WTC11 (cell line): ENCODE results near the gene AGAP1. TPM values are rescaled to one million over a fixed set of nuclear protein-coding genes. Genes with fewer than 3 reads are reported as not detected.

Experiments used
- ATAC-seq: fragments of 200-7000 bp; cut with Tn5 transposase; 2 replicates; pipeline ENCODE4 v1.10.0; 2021; ENCODE audit warnings: mild to moderate bottlenecking, moderate library complexity
- CTCF ChIA-PET: fragments of 300-600 bp; sonication (Branson Sonifier 250); formaldehyde crosslinking; loops from one replicate; lab custom pipeline; 2021; ENCODE audit warnings: antibody characterized with exemption; lab: Charles Lee
- POLR2A ChIA-PET: fragments of 350-600 bp; sonication (Branson Sonifier 250); formaldehyde crosslinking; loops from one replicate; lab custom pipeline; 2021; ENCODE audit warnings: antibody characterized with exemption; lab: Charles Lee
- DNase-seq: peaks from one replicate; pipeline ENCODE4 v3.0.0; 2021; ENCODE audit warnings: low spot score
- H3K27ac Mint-ChIP-seq: 2 replicates; pipeline ENCODE4 v1.8.0; 2021; ENCODE audit warnings: mixed read lengths
- H3K27me3 Mint-ChIP-seq: 2 replicates; pipeline ENCODE4 v1.8.0; 2021; ENCODE audit warnings: low read depth, mild to moderate bottlenecking, moderate library complexity, mixed read lengths
- H3K36me3 Mint-ChIP-seq: 2 replicates; pipeline ENCODE4 v1.8.0; 2021; ENCODE audit warnings: mixed read lengths
- H3K4me1 Mint-ChIP-seq: 2 replicates; pipeline ENCODE4 v1.8.0; 2022; ENCODE audit warnings: mixed read lengths
- H3K4me3 Mint-ChIP-seq: 2 replicates; pipeline ENCODE4 v1.8.0; 2021; ENCODE audit warnings: mild to moderate bottlenecking, moderate library complexity, mixed read lengths
- H3K9me3 Mint-ChIP-seq: 2 replicates; pipeline ENCODE4 v1.8.0; 2021; ENCODE audit warnings: mixed read lengths
- GRHL2 ChIP-seq: fragments of 250-450 bp; sonication (Bioruptor Pico); IDR thresholded peaks from 2 replicates; pipeline ENCODE4 v1.8.0; 2022; ENCODE audit warnings: mild to moderate bottlenecking, moderate library complexity; ENCODE audit not compliant: insufficient replicate concordance, severe bottlenecking
- GTF2I ChIP-seq: fragments of 250-450 bp; sonication (Bioruptor Pico); conservative IDR thresholded peaks from 2 replicates; pipeline ENCODE4 v1.4.0; 2021; ENCODE audit warnings: mild to moderate bottlenecking
- ZNF138 ChIP-seq: sonication (generic); formaldehyde crosslinking; conservative IDR thresholded peaks from 2 replicates; pipeline ENCODE4 v1.8.1; 2022; ENCODE audit warnings: mild to moderate bottlenecking, moderate library complexity, missing genetic modification reagents
- ZNF232 ChIP-seq: sonication (generic); formaldehyde crosslinking; IDR thresholded peaks from 2 replicates; pipeline ENCODE4 v1.8.0; 2022; ENCODE audit warnings: mild to moderate bottlenecking, missing genetic modification reagents
- ZNF263 ChIP-seq: sonication (generic); formaldehyde crosslinking; IDR thresholded peaks from 2 replicates; pipeline ENCODE4 v1.8.1; 2022; ENCODE audit warnings: low read depth, mild to moderate bottlenecking, moderate library complexity, missing genetic modification reagents
- ZNF671 ChIP-seq: fragments of 250-450 bp; sonication (Bioruptor Pico); IDR thresholded peaks from 2 replicates; pipeline ENCODE4 v1.8.0; 2021; ENCODE audit warnings: mild to moderate bottlenecking
- total RNA-seq: library from RNA; stranded (reverse); gene quantifications from 3 replicates; pipeline ENCODE4 v1.2.3, GENCODE V29; 2021
- TF ChIP-seq, protein P1 (sequence below): fragments of 250-450 bp; sonication (Bioruptor Pico); IDR thresholded peaks from 2 replicates; pipeline ENCODE4 v1.9.0; 2021; ENCODE audit warnings: mild to moderate bottlenecking
- TF ChIP-seq, protein P2 (sequence below): sonication (generic); formaldehyde crosslinking; IDR thresholded peaks from 2 replicates; pipeline ENCODE4 v1.8.1; 2023; ENCODE audit warnings: mild to moderate bottlenecking, missing genetic modification reagents, borderline replicate concordance
- TF ChIP-seq, protein P3 (sequence below): sonication (generic); formaldehyde crosslinking; IDR thresholded peaks from 2 replicates; pipeline ENCODE4 v1.8.1; 2022; ENCODE audit warnings: mild to moderate bottlenecking, missing genetic modification reagents, moderate library complexity, borderline replicate concordance
- TF ChIP-seq, protein P4 (sequence below): sonication (generic); formaldehyde crosslinking; IDR thresholded peaks from 2 replicates; pipeline ENCODE4 v1.8.1; 2022; ENCODE audit warnings: low read depth, missing genetic modification reagents, borderline replicate concordance
- TF ChIP-seq, protein P5 (sequence below): fragments of 250-450 bp; sonication (Bioruptor Pico); conservative IDR thresholded peaks from 2 replicates; pipeline ENCODE4 v1.9.0; 2021; ENCODE audit warnings: mild to moderate bottlenecking
- TF ChIP-seq, protein P6 (sequence below): sonication (generic); formaldehyde crosslinking; IDR thresholded peaks from 2 replicates; pipeline ENCODE4 v1.8.0; 2022; ENCODE audit warnings: mild to moderate bottlenecking, missing genetic modification reagents
- TF ChIP-seq, protein P7 (sequence below): sonication (generic); formaldehyde crosslinking; IDR thresholded peaks from 2 replicates; pipeline ENCODE4 v1.8.1; 2023; ENCODE audit warnings: mild to moderate bottlenecking, missing genetic modification reagents
- TF ChIP-seq, protein P8 (sequence below): sonication (generic); formaldehyde crosslinking; IDR thresholded peaks from 2 replicates; pipeline ENCODE4 v1.8.1; 2023; ENCODE audit warnings: mild to moderate bottlenecking, missing genetic modification reagents, moderate library complexity
- TF ChIP-seq, protein P9 (sequence below): fragments of 250-450 bp; sonication (Bioruptor Pico); IDR thresholded peaks from 2 replicates; pipeline ENCODE4 v2.1.2; 2022; ENCODE audit warnings: mild to moderate bottlenecking, moderate library complexity

The AGAP1 gene
- total RNA-seq, 1 experiment from 2014 or later = 49.3 TPM

DNA sequence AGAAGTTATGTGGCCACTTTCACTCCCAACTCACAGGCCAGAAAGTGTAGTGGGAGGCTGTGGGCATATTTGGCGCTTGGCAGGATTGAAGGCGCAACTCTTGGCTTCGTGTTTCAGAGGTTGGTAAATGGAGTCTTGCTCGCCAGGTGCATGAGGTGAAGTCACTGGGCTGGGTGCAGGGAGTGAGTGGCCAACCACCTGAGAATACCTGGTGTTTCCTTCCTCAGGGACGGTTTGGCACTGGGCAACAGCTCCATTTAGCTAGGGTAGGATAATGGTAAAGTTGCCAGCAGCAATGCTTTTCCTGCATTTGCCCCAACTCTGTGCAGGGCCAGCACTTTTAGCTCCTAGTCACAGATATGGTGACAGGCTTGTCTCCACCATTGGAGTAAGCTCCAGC lies 115.9 kb downstream of the AGAP1 start:
- H3K4me3 Mint-ChIP-seq = no peak overlapping the region
- POLR2A ChIA-PET = interaction anchor here (0.7 kb wide), 1 partner anchor 97 kb away, joined by 3 read pairs; no protein-coding TSS in a partner anchor
- DNase-seq = no peak
- TF ChIP-seq GTF2I (CRISPR knock-in tag) (no peak), ZNF138 (CRISPR knock-in tag) (no peak), GRHL2 (CRISPR knock-in tag) (no peak), ZNF263 (CRISPR knock-in tag) (no peak), ZNF671 (CRISPR knock-in tag) (no peak)
- TF ChIP-seq, protein P1, sequence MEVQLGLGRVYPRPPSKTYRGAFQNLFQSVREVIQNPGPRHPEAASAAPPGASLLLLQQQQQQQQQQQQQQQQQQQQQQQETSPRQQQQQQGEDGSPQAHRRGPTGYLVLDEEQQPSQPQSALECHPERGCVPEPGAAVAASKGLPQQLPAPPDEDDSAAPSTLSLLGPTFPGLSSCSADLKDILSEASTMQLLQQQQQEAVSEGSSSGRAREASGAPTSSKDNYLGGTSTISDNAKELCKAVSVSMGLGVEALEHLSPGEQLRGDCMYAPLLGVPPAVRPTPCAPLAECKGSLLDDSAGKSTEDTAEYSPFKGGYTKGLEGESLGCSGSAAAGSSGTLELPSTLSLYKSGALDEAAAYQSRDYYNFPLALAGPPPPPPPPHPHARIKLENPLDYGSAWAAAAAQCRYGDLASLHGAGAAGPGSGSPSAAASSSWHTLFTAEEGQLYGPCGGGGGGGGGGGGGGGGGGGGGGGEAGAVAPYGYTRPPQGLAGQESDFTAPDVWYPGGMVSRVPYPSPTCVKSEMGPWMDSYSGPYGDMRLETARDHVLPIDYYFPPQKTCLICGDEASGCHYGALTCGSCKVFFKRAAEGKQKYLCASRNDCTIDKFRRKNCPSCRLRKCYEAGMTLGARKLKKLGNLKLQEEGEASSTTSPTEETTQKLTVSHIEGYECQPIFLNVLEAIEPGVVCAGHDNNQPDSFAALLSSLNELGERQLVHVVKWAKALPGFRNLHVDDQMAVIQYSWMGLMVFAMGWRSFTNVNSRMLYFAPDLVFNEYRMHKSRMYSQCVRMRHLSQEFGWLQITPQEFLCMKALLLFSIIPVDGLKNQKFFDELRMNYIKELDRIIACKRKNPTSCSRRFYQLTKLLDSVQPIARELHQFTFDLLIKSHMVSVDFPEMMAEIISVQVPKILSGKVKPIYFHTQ = no peak
- TF ChIP-seq, protein P2, sequence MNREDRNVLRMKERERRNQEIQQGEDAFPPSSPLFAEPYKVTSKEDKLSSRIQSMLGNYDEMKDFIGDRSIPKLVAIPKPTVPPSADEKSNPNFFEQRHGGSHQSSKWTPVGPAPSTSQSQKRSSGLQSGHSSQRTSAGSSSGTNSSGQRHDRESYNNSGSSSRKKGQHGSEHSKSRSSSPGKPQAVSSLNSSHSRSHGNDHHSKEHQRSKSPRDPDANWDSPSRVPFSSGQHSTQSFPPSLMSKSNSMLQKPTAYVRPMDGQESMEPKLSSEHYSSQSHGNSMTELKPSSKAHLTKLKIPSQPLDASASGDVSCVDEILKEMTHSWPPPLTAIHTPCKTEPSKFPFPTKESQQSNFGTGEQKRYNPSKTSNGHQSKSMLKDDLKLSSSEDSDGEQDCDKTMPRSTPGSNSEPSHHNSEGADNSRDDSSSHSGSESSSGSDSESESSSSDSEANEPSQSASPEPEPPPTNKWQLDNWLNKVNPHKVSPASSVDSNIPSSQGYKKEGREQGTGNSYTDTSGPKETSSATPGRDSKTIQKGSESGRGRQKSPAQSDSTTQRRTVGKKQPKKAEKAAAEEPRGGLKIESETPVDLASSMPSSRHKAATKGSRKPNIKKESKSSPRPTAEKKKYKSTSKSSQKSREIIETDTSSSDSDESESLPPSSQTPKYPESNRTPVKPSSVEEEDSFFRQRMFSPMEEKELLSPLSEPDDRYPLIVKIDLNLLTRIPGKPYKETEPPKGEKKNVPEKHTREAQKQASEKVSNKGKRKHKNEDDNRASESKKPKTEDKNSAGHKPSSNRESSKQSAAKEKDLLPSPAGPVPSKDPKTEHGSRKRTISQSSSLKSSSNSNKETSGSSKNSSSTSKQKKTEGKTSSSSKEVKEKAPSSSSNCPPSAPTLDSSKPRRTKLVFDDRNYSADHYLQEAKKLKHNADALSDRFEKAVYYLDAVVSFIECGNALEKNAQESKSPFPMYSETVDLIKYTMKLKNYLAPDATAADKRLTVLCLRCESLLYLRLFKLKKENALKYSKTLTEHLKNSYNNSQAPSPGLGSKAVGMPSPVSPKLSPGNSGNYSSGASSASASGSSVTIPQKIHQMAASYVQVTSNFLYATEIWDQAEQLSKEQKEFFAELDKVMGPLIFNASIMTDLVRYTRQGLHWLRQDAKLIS (CRISPR knock-in tag) = no peak
- TF ChIP-seq, protein P3, sequence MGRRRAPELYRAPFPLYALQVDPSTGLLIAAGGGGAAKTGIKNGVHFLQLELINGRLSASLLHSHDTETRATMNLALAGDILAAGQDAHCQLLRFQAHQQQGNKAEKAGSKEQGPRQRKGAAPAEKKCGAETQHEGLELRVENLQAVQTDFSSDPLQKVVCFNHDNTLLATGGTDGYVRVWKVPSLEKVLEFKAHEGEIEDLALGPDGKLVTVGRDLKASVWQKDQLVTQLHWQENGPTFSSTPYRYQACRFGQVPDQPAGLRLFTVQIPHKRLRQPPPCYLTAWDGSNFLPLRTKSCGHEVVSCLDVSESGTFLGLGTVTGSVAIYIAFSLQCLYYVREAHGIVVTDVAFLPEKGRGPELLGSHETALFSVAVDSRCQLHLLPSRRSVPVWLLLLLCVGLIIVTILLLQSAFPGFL = no peak
- TF ChIP-seq, protein P4, sequence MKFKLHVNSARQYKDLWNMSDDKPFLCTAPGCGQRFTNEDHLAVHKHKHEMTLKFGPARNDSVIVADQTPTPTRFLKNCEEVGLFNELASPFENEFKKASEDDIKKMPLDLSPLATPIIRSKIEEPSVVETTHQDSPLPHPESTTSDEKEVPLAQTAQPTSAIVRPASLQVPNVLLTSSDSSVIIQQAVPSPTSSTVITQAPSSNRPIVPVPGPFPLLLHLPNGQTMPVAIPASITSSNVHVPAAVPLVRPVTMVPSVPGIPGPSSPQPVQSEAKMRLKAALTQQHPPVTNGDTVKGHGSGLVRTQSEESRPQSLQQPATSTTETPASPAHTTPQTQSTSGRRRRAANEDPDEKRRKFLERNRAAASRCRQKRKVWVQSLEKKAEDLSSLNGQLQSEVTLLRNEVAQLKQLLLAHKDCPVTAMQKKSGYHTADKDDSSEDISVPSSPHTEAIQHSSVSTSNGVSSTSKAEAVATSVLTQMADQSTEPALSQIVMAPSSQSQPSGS (CRISPR knock-in tag) = no peak
- TF ChIP-seq, protein P5, sequence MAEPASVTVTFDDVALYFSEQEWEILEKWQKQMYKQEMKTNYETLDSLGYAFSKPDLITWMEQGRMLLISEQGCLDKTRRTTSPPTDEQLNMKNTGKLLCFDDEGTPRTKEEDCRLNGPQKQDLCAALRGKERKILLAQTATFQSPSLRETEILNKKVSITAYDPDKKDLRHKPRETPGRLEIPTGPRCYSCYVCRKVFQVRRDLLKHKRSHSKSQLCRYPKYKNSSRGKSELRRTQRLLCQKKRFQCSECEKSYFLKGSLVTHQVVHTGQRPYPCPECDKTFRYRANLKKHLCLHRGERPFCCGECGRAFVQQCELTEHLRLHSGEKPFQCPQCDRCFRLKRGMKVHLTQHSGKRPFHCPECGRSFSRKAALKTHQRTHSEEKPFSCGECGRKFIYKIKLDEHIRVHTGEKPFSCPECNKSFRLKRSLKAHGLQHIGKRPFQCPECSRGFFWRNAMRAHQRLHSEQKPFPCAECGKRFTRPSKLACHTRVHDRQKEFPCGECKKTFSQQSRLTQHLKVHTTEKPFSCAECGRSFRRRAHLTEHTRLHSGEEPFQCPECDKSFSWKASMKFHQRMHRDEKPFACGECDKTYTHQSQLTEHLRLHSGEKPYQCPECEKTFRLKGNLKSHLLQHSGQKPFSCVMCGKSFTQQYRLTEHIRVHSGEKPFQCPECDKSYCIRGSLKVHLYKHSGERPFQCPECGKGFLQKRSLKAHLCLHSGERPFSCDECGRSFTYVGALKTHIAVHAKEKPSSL (CRISPR knock-in tag) = no peak
- TF ChIP-seq, all 79 proteins: peak for 0
- Mint-ChIP-seq H3K9me3 (no peaks in the 10 kb centered on the region; the same call in 1 of the 2 replicates), H3K36me3 (no peaks in the 10 kb centered on the region), H3K4me1 (peaks cover 67% of the 10 kb centered on the region), H3K27ac (no peak overlapping the region), H3K27me3 (no peaks in the 10 kb centered on the region)
- no peak for ATAC-seq
- CTCF ChIA-PET = interaction anchor here (1.2 to 2.3 kb wide), 4 partner anchors 16 to 137 kb away, joined by 3 to 9 read pairs (median 4); no protein-coding TSS in a partner anchor

DNA sequence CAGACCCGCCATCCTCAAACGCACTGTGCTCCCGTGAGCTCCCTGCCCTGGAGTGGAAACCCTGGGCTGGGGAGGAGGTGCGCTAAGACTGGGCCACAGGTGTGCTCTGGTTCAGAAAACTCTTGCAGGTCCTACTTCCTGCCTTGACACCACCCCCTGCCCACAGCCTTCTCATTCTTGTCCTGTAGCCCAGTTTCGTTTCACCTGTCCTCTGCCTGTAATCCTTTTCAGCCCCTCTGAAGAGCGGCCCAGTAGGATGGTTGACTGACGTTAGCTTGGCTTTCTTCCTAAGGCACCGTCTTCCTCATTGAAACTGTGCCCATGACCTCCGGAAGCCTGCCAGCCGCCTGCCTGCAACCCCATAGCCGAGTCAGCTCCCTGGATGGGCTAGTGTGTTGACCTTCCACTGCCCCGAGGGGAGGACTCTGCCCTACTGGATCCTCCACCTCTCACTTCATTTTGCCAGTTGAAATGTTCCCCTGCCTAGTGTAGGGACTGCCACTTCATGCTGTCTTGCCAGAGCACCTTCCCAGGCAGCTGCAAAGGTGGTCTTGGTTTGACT lies 116.9 kb downstream of the AGAP1 start:
- H3K36me3 Mint-ChIP-seq = no peaks in the 10 kb centered on the region
- ChIA-PET POLR2A (no interaction called here), CTCF (interaction anchor here (1.5 to 2.3 kb wide), 3 partner anchors 17 to 136 kb away, joined by 3 to 9 read pairs (median 5); no protein-coding TSS in a partner anchor)
- no peak overlapping the region for H3K27ac Mint-ChIP-seq
- DNase-seq (no peak), ATAC-seq (no peak)
- no peak overlapping the region for H3K4me3 Mint-ChIP-seq
- peaks cover 65% of the 10 kb centered on the region for H3K4me1 Mint-ChIP-seq
- no peaks in the 10 kb centered on the region; the same call in 1 of the 2 replicates for H3K9me3 Mint-ChIP-seq
- H3K27me3 Mint-ChIP-seq = no peaks in the 10 kb centered on the region
- TF ChIP-seq, protein P6, sequence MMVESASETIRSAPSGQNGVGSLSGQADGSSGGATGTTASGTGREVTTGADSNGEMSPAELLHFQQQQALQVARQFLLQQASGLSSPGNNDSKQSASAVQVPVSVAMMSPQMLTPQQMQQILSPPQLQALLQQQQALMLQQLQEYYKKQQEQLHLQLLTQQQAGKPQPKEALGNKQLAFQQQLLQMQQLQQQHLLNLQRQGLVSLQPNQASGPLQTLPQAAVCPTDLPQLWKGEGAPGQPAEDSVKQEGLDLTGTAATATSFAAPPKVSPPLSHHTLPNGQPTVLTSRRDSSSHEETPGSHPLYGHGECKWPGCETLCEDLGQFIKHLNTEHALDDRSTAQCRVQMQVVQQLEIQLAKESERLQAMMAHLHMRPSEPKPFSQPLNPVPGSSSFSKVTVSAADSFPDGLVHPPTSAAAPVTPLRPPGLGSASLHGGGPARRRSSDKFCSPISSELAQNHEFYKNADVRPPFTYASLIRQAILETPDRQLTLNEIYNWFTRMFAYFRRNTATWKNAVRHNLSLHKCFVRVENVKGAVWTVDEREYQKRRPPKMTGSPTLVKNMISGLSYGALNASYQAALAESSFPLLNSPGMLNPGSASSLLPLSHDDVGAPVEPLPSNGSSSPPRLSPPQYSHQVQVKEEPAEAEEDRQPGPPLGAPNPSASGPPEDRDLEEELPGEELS (CRISPR knock-in tag) = no peak
- TF ChIP-seq, protein P7, sequence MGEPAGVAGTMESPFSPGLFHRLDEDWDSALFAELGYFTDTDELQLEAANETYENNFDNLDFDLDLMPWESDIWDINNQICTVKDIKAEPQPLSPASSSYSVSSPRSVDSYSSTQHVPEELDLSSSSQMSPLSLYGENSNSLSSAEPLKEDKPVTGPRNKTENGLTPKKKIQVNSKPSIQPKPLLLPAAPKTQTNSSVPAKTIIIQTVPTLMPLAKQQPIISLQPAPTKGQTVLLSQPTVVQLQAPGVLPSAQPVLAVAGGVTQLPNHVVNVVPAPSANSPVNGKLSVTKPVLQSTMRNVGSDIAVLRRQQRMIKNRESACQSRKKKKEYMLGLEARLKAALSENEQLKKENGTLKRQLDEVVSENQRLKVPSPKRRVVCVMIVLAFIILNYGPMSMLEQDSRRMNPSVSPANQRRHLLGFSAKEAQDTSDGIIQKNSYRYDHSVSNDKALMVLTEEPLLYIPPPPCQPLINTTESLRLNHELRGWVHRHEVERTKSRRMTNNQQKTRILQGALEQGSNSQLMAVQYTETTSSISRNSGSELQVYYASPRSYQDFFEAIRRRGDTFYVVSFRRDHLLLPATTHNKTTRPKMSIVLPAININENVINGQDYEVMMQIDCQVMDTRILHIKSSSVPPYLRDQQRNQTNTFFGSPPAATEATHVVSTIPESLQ = no peak
- TF ChIP-seq ZNF232 (CRISPR knock-in tag) = no peak
- TF ChIP-seq, protein P8, sequence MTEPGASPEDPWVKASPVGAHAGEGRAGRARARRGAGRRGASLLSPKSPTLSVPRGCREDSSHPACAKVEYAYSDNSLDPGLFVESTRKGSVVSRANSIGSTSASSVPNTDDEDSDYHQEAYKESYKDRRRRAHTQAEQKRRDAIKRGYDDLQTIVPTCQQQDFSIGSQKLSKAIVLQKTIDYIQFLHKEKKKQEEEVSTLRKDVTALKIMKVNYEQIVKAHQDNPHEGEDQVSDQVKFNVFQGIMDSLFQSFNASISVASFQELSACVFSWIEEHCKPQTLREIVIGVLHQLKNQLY (CRISPR knock-in tag) = no peak
- TF ChIP-seq, protein P9, sequence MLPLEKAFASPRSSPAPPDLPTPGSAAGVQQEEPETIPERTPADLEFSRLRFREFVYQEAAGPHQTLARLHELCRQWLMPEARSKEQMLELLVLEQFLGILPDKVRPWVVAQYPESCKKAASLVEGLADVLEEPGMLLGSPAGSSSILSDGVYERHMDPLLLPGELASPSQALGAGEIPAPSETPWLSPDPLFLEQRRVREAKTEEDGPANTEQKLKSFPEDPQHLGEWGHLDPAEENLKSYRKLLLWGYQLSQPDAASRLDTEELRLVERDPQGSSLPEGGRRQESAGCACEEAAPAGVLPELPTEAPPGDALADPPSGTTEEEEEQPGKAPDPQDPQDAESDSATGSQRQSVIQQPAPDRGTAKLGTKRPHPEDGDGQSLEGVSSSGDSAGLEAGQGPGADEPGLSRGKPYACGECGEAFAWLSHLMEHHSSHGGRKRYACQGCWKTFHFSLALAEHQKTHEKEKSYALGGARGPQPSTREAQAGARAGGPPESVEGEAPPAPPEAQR = no peak
